ENCODE data around the gene MYO18A.
A peak's percentile ranks its signal among the peaks of the same experiment; 100 is the strongest.
"Not testable (repeated sequence)": the region's sequence is repeated elsewhere in the genome, so short reads cannot be mapped to it uniquely, and the experiment has no call there.

MYO18A gene

GRCh38 chr17:29090108-29090507, 90.1 kb downstream of the MYO18A start:
- intact Hi-C loops (cut with DNase I): loop anchor here (5.0 kb wide), 1 partner anchor 123 kb away; no protein-coding TSS in a partner anchor
- no peak for DNase-seq

GRCh38 chr17:29089601-29090044, 90.6 kb downstream of the MYO18A start:
- peak; percentile 50 to 93 (median 66) for DNase-seq
- intact Hi-C loops (cut with DNase I): loop anchor here (5.0 kb wide), 1 partner anchor 122 kb away; no protein-coding TSS in a partner anchor

DNA sequence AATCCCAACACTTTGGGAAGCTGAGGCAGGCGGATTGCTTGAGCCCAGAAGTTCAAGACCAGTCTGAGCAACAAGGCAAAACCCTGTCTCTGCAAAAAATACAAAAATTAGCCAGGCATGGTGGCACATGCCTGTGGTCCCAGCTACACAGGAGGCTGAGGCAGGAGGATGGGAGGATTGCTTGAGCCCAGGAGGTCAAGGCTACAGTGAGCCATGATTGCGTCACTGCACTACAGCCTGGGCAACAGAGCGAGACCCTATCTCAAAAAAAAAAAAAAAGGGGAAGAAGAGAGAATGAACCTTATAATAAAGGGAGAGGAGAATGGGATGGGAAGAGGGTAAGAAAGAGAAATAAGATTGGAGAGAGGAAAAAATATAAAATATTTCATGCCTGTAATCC, 91.4 kb downstream of the MYO18A start:
- intact Hi-C loops (cut with DNase I); DNase-seq: not testable (repeated sequence)

DNA sequence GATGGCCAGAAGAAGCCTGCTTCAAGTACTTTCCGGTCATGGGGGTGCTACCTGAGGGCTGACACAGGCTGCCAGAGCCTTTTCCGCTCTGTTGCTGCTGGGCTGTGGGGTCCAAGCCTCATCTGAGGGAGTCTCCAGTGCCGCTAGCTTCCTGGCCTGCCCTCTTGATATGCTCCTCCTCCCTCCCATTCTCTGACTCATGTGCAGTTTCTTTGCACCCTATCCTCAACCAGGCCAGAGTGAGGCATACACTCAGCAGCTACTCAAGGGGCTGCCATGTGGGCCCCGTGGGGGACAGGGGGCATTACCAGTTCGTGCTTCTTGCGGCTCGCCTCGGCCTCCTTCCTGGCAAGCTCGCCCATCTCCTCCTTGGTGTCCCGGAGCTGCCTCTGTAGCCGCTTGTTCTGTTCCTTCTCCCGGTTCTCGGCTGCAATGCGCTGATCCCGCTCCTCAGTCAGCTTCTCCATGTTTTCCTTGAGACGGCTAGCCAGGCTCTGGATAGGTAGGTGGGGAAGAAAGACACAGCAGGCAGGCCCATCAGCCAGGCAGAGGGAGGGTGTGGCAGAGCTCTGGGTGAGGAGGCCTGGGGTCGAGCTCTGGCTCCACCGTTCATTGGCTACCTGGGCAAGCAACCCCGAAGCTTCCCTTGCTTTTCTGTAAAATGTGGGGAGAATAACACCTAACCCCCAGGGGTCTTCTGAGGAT, 93.4 kb downstream of the MYO18A start:
- intact Hi-C loops (cut with DNase I): no loop called here
- DNase-seq: no peak

- no peak for DNase-seq
- intact Hi-C loops (cut with DNase I): no loop called here
These were observed 95.0 kb downstream of the MYO18A start for GRCh38 chr17:29085223-29085622.

DNA sequence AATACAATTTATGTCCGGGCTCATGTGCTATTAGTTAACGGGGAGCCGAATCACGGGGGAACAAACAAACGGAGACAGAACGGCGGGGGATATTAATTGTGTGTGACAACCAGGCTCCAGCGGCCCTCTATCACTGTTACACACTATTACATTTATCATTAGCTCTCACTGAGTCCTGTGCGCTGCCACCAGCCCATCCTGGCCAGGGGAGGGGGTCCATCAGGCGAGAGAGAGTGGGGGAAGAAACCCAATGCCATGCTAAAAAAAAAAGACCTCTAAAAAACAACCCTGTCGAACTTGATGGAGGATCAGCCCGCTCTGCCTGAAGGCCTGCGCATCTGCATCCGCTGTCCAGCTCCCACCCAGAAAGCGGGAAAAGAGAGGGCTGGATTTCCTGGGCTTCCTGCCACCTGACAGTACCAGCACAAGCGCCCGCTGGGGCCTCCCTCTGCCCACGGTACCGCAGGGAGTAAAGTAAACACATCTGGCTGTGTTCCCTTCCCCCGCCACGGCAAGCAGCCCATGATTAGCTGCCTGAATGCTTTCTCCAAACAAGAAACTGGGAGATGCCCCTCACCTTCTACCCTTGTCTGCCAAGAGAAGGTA, 95.6 kb downstream of the MYO18A start:
- intact Hi-C loops (cut with DNase I): no loop called here
- DNase-seq: peak in 7 of 10 donors; percentile 35 to 92 (median 57)

DNA sequence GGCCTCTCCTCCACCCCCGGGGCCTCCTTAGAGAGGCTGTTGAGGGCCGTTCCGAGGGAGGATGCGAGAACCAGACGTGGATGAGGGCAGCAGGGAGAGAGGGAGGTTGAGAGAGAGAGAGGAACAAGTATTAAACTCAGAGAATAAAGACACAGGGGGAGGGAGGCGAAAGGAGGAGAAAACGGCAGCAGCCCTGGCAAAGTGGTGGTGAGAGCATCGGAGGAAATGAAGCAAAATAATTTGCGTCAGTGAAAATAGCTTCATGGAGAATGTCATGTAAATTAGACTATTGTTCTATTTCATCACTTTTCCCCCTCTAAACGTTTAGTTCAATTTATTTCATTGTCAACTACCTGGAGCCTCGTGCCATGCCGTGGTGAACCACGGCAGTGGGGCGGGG, 99.2 kb downstream of the MYO18A start:
- intact Hi-C loops (cut with DNase I): no loop called here
- DNase-seq: no peak

- intact Hi-C loops (cut with DNase I): no loop called here
- DNase-seq: no peak
These were observed 99.9 kb downstream of the MYO18A start for GRCh38 chr17:29080323-29080722.

DNA sequence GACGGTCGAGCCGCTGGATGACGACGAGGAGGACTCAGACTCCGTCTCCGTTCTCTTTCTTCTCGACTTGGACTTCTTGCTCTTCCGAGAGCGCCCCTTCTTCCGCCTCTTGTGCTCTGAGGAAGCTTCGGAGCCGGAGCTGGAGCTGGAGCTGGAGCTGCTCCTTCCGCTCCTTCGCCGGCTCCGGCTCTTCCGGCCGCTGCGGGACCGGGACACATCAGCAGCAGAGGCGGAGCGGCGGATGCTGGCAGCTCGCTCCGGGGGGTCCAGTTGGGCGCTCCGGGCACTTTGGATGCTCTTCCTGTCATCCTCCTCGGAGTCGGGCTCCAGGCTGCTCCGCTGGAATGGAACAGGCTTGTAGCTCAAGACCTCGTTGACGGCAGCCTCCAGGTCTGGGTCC, 100.3 kb downstream of the MYO18A start:
- DNase-seq: peak in 1 of 10 donors; percentile 67
- intact Hi-C loops (cut with DNase I): no loop called here

DNA sequence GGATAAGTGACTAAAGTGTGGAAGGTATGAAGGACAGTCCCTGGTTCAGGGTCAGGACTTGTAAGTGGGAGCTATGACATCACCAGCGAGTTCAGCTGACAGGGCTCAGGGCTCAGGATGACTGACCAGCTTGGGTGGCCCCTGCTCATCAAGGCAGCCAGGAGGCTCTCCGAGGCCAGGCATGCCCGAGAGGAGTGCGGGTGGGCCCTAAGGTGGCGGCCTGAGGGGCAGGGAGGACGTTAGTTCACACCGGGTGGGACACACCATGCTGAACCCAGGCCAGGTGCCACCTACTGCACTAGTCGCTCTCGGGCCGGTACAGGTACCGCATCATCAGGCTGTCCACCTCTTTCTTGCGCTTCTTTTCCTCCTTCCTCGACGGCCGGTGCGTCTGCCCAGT, 100.8 kb downstream of the MYO18A start:
- no peak for DNase-seq
- intact Hi-C loops (cut with DNase I): no loop called here

- intact Hi-C loops (cut with DNase I): no loop called here
- DNase-seq: peak in 1 of 10 donors; percentile 82
These were observed 101.8 kb downstream of the MYO18A start for GRCh38 chr17:29078183-29079045.

GRCh38 chr17:29077320-29077719, 102.9 kb downstream of the MYO18A start:
- intact Hi-C loops (cut with DNase I): no loop called here
- peak in 1 of 10 donors; percentile 61 for DNase-seq

DNA sequence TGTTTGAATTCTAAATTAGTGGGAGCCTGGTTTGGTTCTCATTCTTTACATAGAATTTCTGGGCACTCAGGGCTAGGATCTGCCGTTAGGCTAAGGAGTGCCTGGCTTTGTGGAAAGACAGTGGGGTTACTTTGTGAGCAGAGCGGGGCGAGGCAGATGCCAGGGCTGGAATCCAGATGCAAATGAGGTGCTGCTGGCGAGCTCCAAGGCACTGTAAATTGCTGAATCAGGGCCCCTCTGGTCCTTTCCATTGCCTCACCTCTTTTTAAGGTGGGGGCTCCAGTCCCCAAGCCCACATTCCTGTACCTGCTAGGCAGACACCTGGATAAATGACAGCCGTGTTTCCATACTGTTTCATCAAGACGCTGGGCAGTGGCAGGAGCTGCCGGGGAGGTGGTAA, 103.5 kb downstream of the MYO18A start:
- peak in 7 of 10 donors; percentile 45 to 94 (median 61) for DNase-seq
- intact Hi-C loops (cut with DNase I): no loop called here

DNA sequence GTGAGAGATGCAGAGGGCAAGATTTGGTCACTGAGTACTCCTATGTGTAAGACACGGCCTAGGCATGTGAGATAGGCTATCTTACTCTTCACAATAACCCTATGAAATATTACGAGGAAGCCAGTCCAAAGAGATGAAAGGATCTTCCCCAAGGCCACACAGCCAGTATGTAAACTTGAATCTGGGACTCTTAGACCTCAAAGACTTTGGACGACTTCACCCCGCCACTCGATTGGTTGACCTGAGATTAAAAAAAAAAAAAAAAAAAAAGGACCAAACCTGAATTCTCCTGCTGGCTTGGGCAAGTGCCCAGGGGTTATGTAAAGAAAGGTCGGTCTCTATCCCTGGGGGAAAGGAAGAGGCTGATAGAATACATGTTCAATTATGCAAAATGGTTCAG, 104.1 kb downstream of the MYO18A start:
- intact Hi-C loops (cut with DNase I): no loop called here
- no peak for DNase-seq

DNA sequence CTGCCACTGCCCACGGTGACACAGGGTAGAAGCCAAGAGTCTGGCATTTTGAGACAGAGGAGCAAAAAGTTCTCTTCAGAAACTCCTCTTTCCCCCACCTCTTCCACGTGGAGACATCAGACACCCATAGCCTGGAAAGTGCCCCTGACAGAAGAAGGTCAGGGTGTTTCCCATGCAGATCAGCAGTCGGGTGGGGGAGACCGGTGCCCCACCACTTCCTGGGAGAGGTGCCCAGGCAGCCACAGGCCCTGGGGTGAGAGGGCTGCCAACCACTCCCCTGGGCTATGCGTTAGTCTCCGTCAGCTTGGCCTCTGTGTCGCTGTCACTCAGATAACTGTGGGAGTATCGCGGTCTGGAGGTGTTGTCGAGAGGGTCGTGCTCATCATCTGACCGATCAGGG, 105.7 kb downstream of the MYO18A start:
- DNase-seq: no peak
- intact Hi-C loops (cut with DNase I): no loop called here

- peak in 1 of 10 donors; percentile 42 for DNase-seq
- intact Hi-C loops (cut with DNase I): no loop called here
These were observed 106.7 kb downstream of the MYO18A start for GRCh38 chr17:29073520-29073919.

DNA sequence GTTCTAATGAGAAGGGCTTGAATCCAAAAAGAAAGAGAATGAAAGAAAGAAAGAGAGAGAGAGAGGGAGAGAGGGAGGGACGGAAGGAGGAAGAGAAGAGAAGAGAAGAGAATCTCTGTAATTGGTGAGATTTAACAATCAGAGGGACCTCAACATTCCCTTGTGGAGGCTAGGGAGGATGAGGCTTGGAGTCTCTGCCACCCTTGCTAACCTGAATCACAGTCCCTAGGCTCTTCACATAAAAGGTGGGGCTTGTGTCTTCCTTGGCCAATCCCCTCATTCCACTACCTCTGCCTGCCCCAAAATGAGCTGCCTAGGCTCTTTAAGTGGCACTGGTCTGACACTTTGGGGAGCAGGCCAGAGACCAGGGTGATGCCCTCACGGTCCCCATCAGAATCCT, 107.2 kb downstream of the MYO18A start:
- intact Hi-C loops (cut with DNase I): no loop called here
- DNase-seq: no peak

DNA sequence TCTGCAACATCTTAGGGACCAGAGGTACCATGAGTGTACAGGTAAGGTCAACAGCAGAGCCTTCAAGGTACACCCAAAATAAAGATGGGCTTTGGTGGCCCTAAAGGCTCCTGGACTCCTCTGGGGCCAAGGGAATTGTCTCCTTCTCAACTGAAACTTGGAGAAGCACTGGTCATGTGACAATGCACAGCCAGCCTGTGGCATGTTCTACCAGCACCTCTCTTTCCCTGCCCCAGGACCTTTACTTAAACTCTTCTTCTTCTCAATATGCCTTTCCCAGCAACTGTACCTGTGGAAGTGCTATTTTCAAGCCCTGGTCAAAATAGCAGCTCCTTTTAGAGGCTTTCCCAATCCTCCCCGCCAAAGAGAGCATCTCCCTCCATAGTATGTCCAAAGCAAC, 108.9 kb downstream of the MYO18A start:
- DNase-seq: no peak
- intact Hi-C loops (cut with DNase I): no loop called here

DNA sequence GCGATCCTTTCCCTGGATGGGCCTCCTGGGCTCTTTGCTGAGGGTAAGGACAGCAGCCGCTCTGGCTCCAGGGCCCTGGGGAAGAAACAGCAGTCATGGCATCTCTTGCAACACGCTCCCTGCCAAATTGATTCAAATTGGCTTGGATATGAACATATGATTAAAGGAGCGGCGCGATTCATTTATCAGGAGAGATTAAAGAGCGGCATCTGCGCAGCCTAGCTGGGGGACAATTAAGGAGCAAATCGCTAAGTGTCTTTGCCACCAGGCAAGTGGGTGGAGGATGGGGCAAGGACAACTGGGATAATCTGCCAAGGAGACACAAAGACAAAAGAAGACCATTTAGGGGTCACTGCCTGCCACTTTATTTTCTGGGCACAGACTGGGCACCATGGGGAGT, 109.4 kb downstream of the MYO18A start:
- intact Hi-C loops (cut with DNase I): no loop called here

DNA sequence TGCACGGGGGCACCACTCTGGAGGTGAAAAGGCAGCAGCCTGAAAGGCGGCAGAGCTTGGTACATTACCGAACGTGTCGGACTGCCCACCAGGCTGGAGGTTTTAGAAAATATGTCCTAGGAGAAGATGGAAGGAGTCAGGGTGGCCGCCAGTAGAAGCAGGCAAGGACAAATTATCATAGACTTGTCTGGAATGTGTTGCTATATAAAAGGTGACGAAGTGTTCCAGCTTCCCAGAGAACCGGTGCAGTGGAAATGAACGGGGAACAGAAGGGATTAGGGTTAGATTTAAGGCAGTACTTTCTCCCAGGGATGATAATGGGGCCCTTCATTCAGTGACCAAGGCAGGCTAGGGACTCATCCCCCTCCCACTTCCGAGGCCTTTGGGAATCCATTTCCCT, 109.9 kb downstream of the MYO18A start:
- intact Hi-C loops (cut with DNase I): no loop called here
- DNase-seq: no peak

More for the DNA sequence above, 109.4 kb downstream of the MYO18A start:
- DNase-seq: no peak

DNA sequence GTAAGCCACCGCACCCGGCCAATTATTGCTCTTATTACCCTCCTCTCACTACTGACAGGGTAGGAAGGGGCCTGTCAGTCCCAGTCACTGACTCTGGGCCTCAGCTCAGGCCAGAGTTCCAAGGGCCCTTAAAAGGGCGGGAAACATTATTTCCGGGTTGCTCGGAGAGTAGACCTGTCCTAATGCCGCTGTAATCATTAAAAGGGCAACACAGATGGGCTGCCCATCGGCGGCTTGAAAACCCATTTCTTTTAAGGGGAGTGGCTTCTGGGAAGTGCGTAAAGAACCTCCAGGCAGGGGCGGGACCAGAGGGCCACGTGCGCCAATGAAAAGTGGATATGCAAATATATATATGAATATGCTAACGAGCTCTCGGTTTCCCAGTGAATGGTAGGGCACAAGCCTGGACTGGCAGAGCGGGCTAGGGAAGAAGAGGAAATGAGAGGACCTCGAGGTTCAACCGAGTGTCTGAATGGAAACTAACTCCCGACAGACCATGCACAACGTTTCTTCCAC, 110.6 kb downstream of the MYO18A start:
- intact Hi-C loops (cut with DNase I): loop anchor here (5.0 kb wide), 1 partner anchor 87 kb away; no protein-coding TSS in a partner anchor
- peak in 4 of 10 donors; percentile 39 to 91 (median 66) for DNase-seq

Data from posterior cingulate gyrus (tissue), 11 donors.